WI38 (cell line): ENCODE data around the gene FGGY.

Source experiments
- H3K4me3 ChIP-seq: 2 replicates; pipeline ENCODE4 v1.5.1; 2011; ENCODE audit warnings: low read depth, mild to moderate bottlenecking, control low read depth, low read length
- CTCF ChIP-seq: IDR thresholded peaks from 2 replicates; pipeline ENCODE4 v1.5.1; 2012; ENCODE audit warnings: low read depth, mild to moderate bottlenecking, control low read depth, low read length

FGGY gene

GRCh38 chr1:59747420-59748024 is 450.6 kb downstream of the FGGY start:
- H3K4me3 ChIP-seq: no peak overlapping the region
- TF ChIP-seq CTCF: no peak

- no peak overlapping the region for H3K4me3 ChIP-seq
- no peak for TF ChIP-seq CTCF
Observed at GRCh38 chr1:59748123-59748522, 451.2 kb downstream of the FGGY start.

GRCh38 chr1:59750328-59751003 is 453.6 kb downstream of the FGGY start:
- H3K4me3 ChIP-seq: no peak overlapping the region
- TF ChIP-seq CTCF: no peak

GRCh38 chr1:59751004-59751395 is 454.1 kb downstream of the FGGY start:
- no peak overlapping the region for H3K4me3 ChIP-seq
- TF ChIP-seq CTCF: no peak

- TF ChIP-seq CTCF: no peak
Observed at GRCh38 chr1:59751801-59752200, 454.9 kb downstream of the FGGY start.

GRCh38 chr1:59752556-59753414 is 455.9 kb downstream of the FGGY start:
- TF ChIP-seq CTCF: no peak
- no peak overlapping the region for H3K4me3 ChIP-seq

More at GRCh38 chr1:59751801-59752200, 454.9 kb downstream of the FGGY start:
- no peak overlapping the region for H3K4me3 ChIP-seq
